Left lung (tissue), 10 donors: ENCODE measurements around the gene THEMIS2. TPM values are rescaled to one million over a fixed set of nuclear protein-coding genes. Genes with fewer than 3 reads are reported as not detected.

Experiments
- ATAC-seq: fragments of 200-7000 bp; cut with Tn5 transposase; one replicate; pipeline ENCODE4 v1.9.1; 2020; ENCODE audit warnings: moderate library complexity
- DNase-seq, 4 donors: peaks; one replicate each; pipeline ENCODE4 v3.0.0-alpha.2; 2013 to 2020
- H3K27ac ChIP-seq, 2 donors: fragments of 200-600 bp; sonication (generic) in 1 of 2; one replicate each; pipeline versions ENCODE4 v1.5.0 to v1.8.0; 2020 to 2021
- H3K27me3 ChIP-seq, 2 donors: fragments of 200-600 bp; sonication (generic) in 1 of 2; one replicate each; pipeline versions ENCODE4 v1.5.0 to v1.8.0; 2020 to 2021
- H3K36me3 ChIP-seq, 2 donors: fragments of 200-600 bp; sonication (generic) in 1 of 2; one replicate each; pipeline versions ENCODE4 v1.5.0 to v1.8.0; 2020 to 2021
- H3K4me1 ChIP-seq, 2 donors: fragments of 200-600 bp; one replicate each; pipeline ENCODE4 v1.8.0; 2021
- H3K4me3 ChIP-seq, 2 donors: fragments of 200-600 bp; sonication (generic) in 1 of 2; one replicate each; pipeline versions ENCODE4 v1.5.0 to v1.8.0; 2020 to 2021; ENCODE audit warnings: mild to moderate bottlenecking in 1 of 2
- H3K9me3 ChIP-seq, 2 donors: fragments of 200-600 bp; sonication (generic) in 1 of 2; one replicate each; pipeline versions ENCODE4 v1.5.0 to v1.8.0; 2020 to 2021
- intact Hi-C, 2 donors: fragments of 100-400 bp; cut with DNase I; formaldehyde crosslinking; loops; one replicate each; pipeline versions ENCODE4 v1.11.2 to v1.14.2; 2022
- polyA plus RNA-seq, 6 donors: library from polyadenylated mRNA; unstranded; fragments of 120-200 nt; gene quantifications; one replicate each; pipeline ENCODE4 v1.2.1, GENCODE V29; 2013; ENCODE audit not compliant: insufficient read length in 6 of 6
- total RNA-seq, 2 donors: library from RNA; stranded (reverse); fragmentation: NEBNext Ultra II Directional; extraction: Animal tissue kit (Norgen Biotek cat#: 25700); gene quantifications; one replicate each; pipeline ENCODE4 v1.2.1, GENCODE V29; 2021
- TF ChIP-seq, protein P1 (sequence below), 2 donors: fragments of 200-600 bp; sonication (generic) in 1 of 2; IDR thresholded peaks; one replicate each; pipeline versions ENCODE4 v1.5.0 to v1.8.0; 2021; ENCODE audit warnings: antibody characterized with exemption in 2 of 2
- donor health status: DM: no; HTN: yes; CAD: no.
- donor health status: DM: no; HTN: no; CAD: no.

THEMIS2 gene
- total and polyA plus RNA-seq, 8 donors, result 5.7 to 110 (median 7.1) TPM

DNA sequence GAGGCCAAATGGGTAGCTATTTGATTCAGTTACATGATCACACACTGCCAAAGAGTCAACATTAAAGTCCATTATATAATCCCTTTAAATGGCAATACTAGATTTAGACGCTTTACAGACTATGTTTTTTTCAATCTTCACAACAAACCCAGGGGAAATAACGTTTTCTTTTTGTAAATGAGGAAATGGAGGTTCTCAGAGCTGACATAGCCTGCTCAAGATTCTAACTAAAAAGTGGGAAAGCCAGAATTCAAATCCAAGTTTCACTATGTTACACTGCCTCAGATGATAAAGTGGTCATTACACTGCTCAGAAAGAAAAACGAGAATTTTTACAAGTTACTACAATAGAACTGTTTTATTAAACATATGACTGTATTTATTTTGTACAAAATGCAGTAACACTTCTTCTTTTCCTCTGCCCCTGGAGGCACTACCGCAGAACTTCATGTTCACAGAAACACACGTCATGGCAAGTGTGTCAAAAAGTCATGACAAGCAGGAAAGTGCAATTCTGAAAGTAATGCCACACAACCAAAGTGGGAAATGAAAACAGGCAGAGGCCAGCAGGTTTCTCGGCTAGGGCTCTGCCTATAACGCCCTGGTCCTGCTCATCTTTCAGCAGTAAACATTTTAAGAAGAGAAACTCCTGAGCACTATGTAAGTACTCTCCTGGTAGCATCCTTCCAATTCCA lies 19.0 kb downstream of the THEMIS2 start:
- TF ChIP-seq, protein P1, sequence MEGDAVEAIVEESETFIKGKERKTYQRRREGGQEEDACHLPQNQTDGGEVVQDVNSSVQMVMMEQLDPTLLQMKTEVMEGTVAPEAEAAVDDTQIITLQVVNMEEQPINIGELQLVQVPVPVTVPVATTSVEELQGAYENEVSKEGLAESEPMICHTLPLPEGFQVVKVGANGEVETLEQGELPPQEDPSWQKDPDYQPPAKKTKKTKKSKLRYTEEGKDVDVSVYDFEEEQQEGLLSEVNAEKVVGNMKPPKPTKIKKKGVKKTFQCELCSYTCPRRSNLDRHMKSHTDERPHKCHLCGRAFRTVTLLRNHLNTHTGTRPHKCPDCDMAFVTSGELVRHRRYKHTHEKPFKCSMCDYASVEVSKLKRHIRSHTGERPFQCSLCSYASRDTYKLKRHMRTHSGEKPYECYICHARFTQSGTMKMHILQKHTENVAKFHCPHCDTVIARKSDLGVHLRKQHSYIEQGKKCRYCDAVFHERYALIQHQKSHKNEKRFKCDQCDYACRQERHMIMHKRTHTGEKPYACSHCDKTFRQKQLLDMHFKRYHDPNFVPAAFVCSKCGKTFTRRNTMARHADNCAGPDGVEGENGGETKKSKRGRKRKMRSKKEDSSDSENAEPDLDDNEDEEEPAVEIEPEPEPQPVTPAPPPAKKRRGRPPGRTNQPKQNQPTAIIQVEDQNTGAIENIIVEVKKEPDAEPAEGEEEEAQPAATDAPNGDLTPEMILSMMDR (IDR thresholded peaks at IDR 0.05), result peak in 1 of 2 donors; percentile 32
- Histone ChIP-seq H3K4me3 (no peak overlapping the region), H3K4me1 (peaks cover 5 to 65% of the 10 kb centered on the region in 2 donors), H3K27ac (peak overlapping the region; percentile 77 to 88), H3K9me3 (no peaks in the 10 kb centered on the region), H3K27me3 (no peaks in the 10 kb centered on the region), H3K36me3 (peaks cover 0 to 100% of the 10 kb centered on the region in 2 donors)
- intact Hi-C loops, result no loop called here
- no peak for DNase-seq
- peak; percentile 58 for ATAC-seq

DNA sequence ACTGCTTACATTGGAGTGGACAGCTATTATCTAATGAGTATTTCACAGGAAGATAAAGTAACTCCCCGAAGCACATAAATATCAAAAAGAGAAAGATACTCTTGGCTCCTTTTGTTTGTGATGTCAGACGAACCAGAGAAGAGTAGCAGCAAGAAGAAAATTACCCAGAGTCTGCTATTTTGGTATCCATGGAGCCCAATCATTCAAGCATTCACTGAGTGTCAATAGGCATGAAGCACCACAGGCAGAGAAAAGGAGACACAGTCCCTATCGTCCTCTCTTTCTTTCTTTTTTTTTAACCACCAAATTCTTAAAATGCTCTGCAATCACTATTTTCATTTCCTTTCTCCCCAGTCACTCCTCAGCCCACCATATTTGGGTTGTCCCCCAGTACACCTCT lies 22.2 kb downstream of the THEMIS2 start:
- Histone ChIP-seq H3K27ac (no peak overlapping the region), H3K4me3 (no peak overlapping the region), H3K36me3 (peaks cover 0 to 99% of the 10 kb centered on the region in 2 donors), H3K4me1 (peaks cover 0 to 34% of the 10 kb centered on the region in 2 donors), H3K27me3 (no peaks in the 10 kb centered on the region), H3K9me3 (no peaks in the 10 kb centered on the region)
- DNase-seq (no peak), ATAC-seq (no peak)
- intact Hi-C loops, result no loop called here
- TF ChIP-seq, protein P1 (IDR thresholded peaks at IDR 0.05), result no peak

DNA sequence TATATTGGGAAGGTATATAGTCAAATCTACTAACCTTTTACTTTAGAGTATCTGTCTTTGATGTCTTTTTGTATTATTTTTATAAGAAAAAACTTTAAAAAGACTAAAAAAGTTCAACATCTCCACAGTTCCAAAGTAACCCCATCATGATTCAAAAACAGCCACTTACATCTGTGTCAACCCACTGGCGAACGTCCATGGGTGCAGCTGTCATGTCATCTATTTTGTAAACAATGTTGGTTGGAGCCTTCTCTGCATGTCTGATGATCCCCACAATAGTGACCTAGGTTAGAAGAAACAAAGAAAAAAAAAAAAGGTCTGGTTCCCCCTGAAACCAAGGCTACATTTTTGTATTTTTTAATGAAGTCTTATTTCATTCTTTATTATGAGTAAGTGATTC lies 34.4 kb downstream of the THEMIS2 start:
- no peak overlapping the region for H3K4me3 ChIP-seq
- H3K4me1 ChIP-seq, result peaks cover 0 to 33% of the 10 kb centered on the region in 2 donors
- TF ChIP-seq, protein P1 (IDR thresholded peaks at IDR 0.05), result no peak
- intact Hi-C loops, result no loop called here
- H3K9me3 ChIP-seq, result no peaks in the 10 kb centered on the region
- H3K27me3 ChIP-seq, result no peaks in the 10 kb centered on the region
- peak in 1 of 4 donors; percentile 46 for DNase-seq
- no peak for ATAC-seq
- H3K36me3 ChIP-seq, result peaks cover 0 to 92% of the 10 kb centered on the region in 2 donors
- no peak overlapping the region for H3K27ac ChIP-seq

DNA sequence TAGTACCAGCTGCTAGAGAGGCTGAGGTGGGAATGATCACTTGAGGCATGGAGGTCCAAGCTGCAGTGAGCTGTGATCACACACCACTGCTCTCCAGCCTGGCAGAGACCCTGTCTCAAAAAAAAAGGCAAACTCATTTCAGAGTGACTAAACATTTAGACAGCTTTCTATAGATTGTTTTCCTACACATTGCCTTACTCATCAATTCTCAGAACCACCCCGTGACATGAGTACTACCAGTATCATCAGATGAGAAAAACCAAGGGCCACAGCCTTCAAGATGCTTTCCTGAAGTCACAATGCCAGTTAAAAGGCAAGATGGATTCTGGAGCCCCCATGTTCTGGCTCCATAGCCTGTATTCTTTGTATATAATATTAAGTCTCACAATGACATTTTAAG lies 40.1 kb downstream of the THEMIS2 start:
- Histone ChIP-seq H3K4me3 (no peak overlapping the region), H3K27ac (no peak overlapping the region), H3K9me3 (peaks cover 0 to 8% of the 10 kb centered on the region in 2 donors), H3K4me1 (peaks cover 0 to 19% of the 10 kb centered on the region in 2 donors), H3K36me3 (peaks cover 0 to 47% of the 10 kb centered on the region in 2 donors), H3K27me3 (no peaks in the 10 kb centered on the region)
- intact Hi-C loops, result no loop called here
- no peak for ATAC-seq
- TF ChIP-seq, protein P1 (IDR thresholded peaks at IDR 0.05), result no peak
- DNase-seq, result no peak

DNA sequence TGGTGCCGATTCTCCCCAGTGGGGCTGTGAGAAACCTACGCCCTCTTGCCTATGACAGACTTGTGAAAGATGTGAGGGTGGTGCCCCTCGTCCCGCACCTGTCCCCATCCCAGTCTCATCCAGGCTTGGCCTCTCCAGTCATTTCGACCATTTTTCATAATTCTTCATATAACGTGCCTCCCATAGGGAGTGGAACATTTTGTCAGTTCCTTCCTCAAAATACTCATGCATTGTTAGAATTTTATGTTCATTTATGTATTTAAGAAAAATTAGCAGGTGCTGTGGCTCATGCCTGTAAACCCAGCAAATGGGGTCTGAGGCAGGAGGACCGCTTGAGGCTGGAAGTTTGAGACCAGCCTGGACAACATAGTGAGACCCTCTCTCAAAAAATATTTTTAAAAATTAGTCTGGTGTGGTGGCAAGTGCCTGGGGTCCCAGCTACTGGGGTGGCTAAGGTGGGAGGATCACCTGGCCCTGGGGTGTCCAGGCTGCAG lies 42.8 kb downstream of the THEMIS2 start:
- Histone ChIP-seq H3K27ac (peak overlapping the region; percentile 65 to 89), H3K9me3 (peaks cover 0 to 8% of the 10 kb centered on the region in 2 donors), H3K4me1 (peaks cover 0 to 19% of the 10 kb centered on the region in 2 donors), H3K4me3 (peak overlapping the region in 1 of 2 donors; percentile 72), H3K36me3 (peaks cover 0 to 26% of the 10 kb centered on the region in 2 donors), H3K27me3 (no peaks in the 10 kb centered on the region)
- DNase-seq (no peak), ATAC-seq (no peak)
- intact Hi-C loops, result no loop called here
- TF ChIP-seq, protein P1 (IDR thresholded peaks at IDR 0.05), result no peak
